ENCODE measurements around the gene ZNF182. TPM values are rescaled to one million over a fixed set of nuclear protein-coding genes. Genes with fewer than 3 reads are reported as not detected.

The ZNF182 gene
- total and polyA plus RNA-seq, 9 of the 15 experiments (the other 6 are each of a cell fraction or from before 2014, with no cell fraction given), result 0.59 to 5.0 (median 3.9) TPM

- TF ChIP-seq, protein P1, sequence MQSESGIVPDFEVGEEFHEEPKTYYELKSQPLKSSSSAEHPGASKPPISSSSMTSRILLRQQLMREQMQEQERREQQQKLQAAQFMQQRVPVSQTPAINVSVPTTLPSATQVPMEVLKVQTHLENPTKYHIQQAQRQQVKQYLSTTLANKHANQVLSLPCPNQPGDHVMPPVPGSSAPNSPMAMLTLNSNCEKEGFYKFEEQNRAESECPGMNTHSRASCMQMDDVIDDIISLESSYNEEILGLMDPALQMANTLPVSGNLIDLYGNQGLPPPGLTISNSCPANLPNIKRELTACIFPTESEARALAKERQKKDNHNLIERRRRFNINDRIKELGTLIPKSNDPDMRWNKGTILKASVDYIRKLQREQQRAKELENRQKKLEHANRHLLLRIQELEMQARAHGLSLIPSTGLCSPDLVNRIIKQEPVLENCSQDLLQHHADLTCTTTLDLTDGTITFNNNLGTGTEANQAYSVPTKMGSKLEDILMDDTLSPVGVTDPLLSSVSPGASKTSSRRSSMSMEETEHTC (IDR thresholded peaks at IDR 0.05), result no peak
- no peak for TF ChIP-seq ZNF695 (CRISPR knock-in tag; IDR thresholded peaks at IDR 0.05)
- TF ChIP-seq FOXJ2 (tag; IDR thresholded peaks at IDR 0.05), result no peak
- TF ChIP-seq RBM22 (IDR thresholded peaks at IDR 0.05; ENCODE audit: low read depth, low read length, poor library complexity, severe bottlenecking), result no peak
- TF ChIP-seq SIN3B (IDR thresholded peaks at IDR 0.05; ENCODE audit: low read depth), result no peak
- TF ChIP-seq ZNF316 (IDR thresholded peaks at IDR 0.05), result no peak
These were observed 43.1 kb upstream of the ZNF182 start (continued) for GRCh38 chrX:48046846-48047245.

GRCh38 chrX:48045410-48046311, 41.9 kb upstream of the ZNF182 start:
- intact Hi-C loops (cut with micrococcal nuclease), result no loop called here
- Histone ChIP-seq H3K27me3 (ENCODE audit: control insufficient read depth in 2 of 2, insufficient read depth in 2 of 2, low read length in 2 of 2) (no peaks in the 10 kb centered on the region; a peak in 1 of 5 replicates), H2AFZ (ENCODE audit: low read depth, low read length) (no peak overlapping the region), H3K79me2 (ENCODE audit: control insufficient read depth, insufficient read depth, low read length) (no peaks in the 10 kb centered on the region), H3K36me3 (ENCODE audit: control insufficient read depth, insufficient read depth, low read length) (no peaks in the 10 kb centered on the region), H3K9ac (ENCODE audit: insufficient read depth in 1 of 2, low read depth in 2 of 2, low read length in 2 of 2) (no peak overlapping the region), H4K20me1 (replicated peaks; ENCODE audit: control insufficient read depth, insufficient read depth, low read length) (no peaks in the 10 kb centered on the region), H3K9me3 (replicated peaks; ENCODE audit: control insufficient read depth, insufficient read depth, low read depth, low read length) (no peaks in the 10 kb centered on the region), H3K4me1 (replicated peaks in 1 of 2; ENCODE audit: control insufficient read depth in 2 of 2, insufficient read depth in 2 of 2, low read length in 2 of 2) (no peaks in the 10 kb centered on the region; a peak in 1 of 5 replicates), H3K4me2 (ENCODE audit: insufficient read depth, low read length) (no peak overlapping the region), H3K27ac (ENCODE audit: extremely low read depth, low read depth, low read length) (no peak overlapping the region), H3K4me3 (no peak overlapping the region), H3K9me1 (ENCODE audit: control insufficient read depth, insufficient read depth, low read length) (no peaks in the 10 kb centered on the region)
- no TSS peak for BruUV-seq (replicated peaks)
- ATAC-seq (no peak), FAIRE-seq (no peak), DNase-seq (ENCODE audit: extremely low read depth in 1 of 4, low spot score in 3 of 4) (no peak)
- WGBS (ENCODE audit: insufficient coverage, low coverage, missing lambda C conversion rate), result 14% methylated on average over 8 of the region's 8 CpGs
- TF ChIP-seq CREB3L1 (IDR thresholded peaks at IDR 0.05; ENCODE audit: borderline replicate concordance, low read depth) (no peak), FOSL1 (tag; conservative IDR thresholded peaks at IDR 0.05) (peak; percentile 47; the same call in 1 of the 2 replicates), JUND (IDR thresholded peaks at IDR 0.05; ENCODE audit: borderline replicate concordance, low read depth, low read length) (peak; percentile 44; the same call in 1 of the 2 replicates), JUND (tag; IDR thresholded peaks at IDR 0.05; ENCODE audit: borderline replicate concordance, low read depth, low read length) (no peak)
- in situ Hi-C loops (cut with MboI), result loop anchor here (25.0 kb wide), 1 partner anchor 533 kb away; no protein-coding TSS in a partner anchor
- ChIA-PET POLR2A (no interaction called here), CTCF (ENCODE audit: low intra/inter-chr PET ratio) (no interaction called here)

Measured in K562 (cell line).